Sigmoid colon (tissue), 7 donors: ENCODE measurements around the gene UNC5A. TPM values are rescaled to one million over a fixed set of nuclear protein-coding genes. Genes with fewer than 3 reads are reported as not detected.
"Not testable (repeated sequence)": the region's sequence is repeated elsewhere in the genome, so short reads cannot be mapped to it uniquely, and the experiment has no call there.

Experiments
- DNase-seq: peaks from one replicate; pipeline ENCODE4 v3.0.0-alpha.2; 2019
- H3K27ac ChIP-seq, 4 donors: fragments of 200-600 bp; sonication (generic); one replicate each; pipeline ENCODE4 v1.5.1; 2016 to 2019; ENCODE audit warnings: mild to moderate bottlenecking in 1 of 4
- H3K27me3 ChIP-seq, 3 donors: fragments of 200-600 bp; sonication (generic); one replicate each; pipeline ENCODE4 v1.5.1; 2019; ENCODE audit warnings: mild to moderate bottlenecking in 1 of 3
- H3K36me3 ChIP-seq, 4 donors: fragments of 200-600 bp; sonication (generic); one replicate each; pipeline ENCODE4 v1.5.1; 2016 to 2019
- H3K4me1 ChIP-seq, 4 donors: fragments of 200-600 bp; sonication (generic); one replicate each; pipeline ENCODE4 v1.5.1; 2017 to 2019
- H3K4me3 ChIP-seq, 4 donors: fragments of 200-600 bp; sonication (generic); one replicate each; pipeline ENCODE4 v1.5.1; 2017 to 2019; ENCODE audit warnings: mild to moderate bottlenecking in 2 of 4, moderate library complexity in 1 of 4
- H3K9me3 ChIP-seq, 4 donors: fragments of 200-600 bp in 3 of 4; sonication (generic) in 3 of 4; one replicate each; pipeline versions ENCODE4 v1.5.1 to v1.6.1; 2013 to 2019
- CTCF ChIP-seq, 4 experiments: fragments of 450-650 bp in 3 of 4; fragments of 200-600 bp in 1 of 4; IDR thresholded peaks; one replicate each; pipeline ENCODE4 v1.5.1; 2016 to 2019; ENCODE audit warnings: antibody characterized with exemption in 4 of 4, mild to moderate bottlenecking in 3 of 4, moderate library complexity in 2 of 4
- EP300 ChIP-seq, 4 donors: sonication (generic); formaldehyde crosslinking; IDR thresholded peaks; one replicate each; pipeline ENCODE4 v1.6.1; 2017; ENCODE audit warnings: antibody characterized with exemption in 4 of 4
- POLR2A ChIP-seq, 2 donors: fragments of 450-650 bp; IDR thresholded peaks; one replicate each; pipeline ENCODE4 v1.6.1; 2016; ENCODE audit warnings: antibody characterized with exemption in 2 of 2, mild to moderate bottlenecking in 2 of 2, moderate library complexity in 2 of 2
- POLR2AphosphoS5 ChIP-seq, 4 donors: sonication (generic); formaldehyde crosslinking; IDR thresholded peaks; one replicate each; pipeline ENCODE4 v1.6.1; 2017; ENCODE audit warnings: antibody characterized with exemption in 4 of 4
- WGBS, 2 donors: extraction: QIAGEN DNeasy Blood & Tissue Kit; methylation state at CpG; one replicate each; pipeline ENCODE4 v1.1.7; 2013; 5-methylcytosine and 5-hydroxymethylcytosine counted together
- intact Hi-C: fragments of 100-400 bp; cut with DNase I; formaldehyde crosslinking; loops from one replicate; pipeline ENCODE4 v1.15.1; 2023
- polyA plus RNA-seq, 3 donors: library from polyadenylated mRNA; stranded (reverse); fragments of 200-250 nt; gene quantifications; one replicate each; pipeline ENCODE4 v1.2.3, GENCODE V29; 2013
- total RNA-seq, 4 donors: library from RNA; depleted of rRNA; stranded (reverse); fragments of >200 nt; gene quantifications; one replicate each; pipeline ENCODE4 v1.1.0, GENCODE V29; 2016
- donor health status: healthy with polysubstance abuse.
- donor health status: Bipolar disorder and iron deficiency.
- donor health status: healthy.

UNC5A gene
- total and polyA plus RNA-seq, 7 donors, result 0.34 to 0.60 TPM; not detected in 5

- H3K9me3 ChIP-seq, result no peaks in the 10 kb centered on the region
- TF ChIP-seq CTCF (IDR thresholded peaks at IDR 0.05), result no peak
- no peak for TF ChIP-seq POLR2A (IDR thresholded peaks at IDR 0.05)
- TF ChIP-seq POLR2AphosphoS5 (IDR thresholded peaks at IDR 0.05), result no peak
- TF ChIP-seq EP300 (IDR thresholded peaks at IDR 0.05), result no peak
- WGBS, 2 donors, result 51 to 60% methylated on average over 17 of the region's 17 CpGs
- peaks cover 0 to 59% (median 9%) of the 10 kb centered on the region in 3 donors for H3K27me3 ChIP-seq
- no peak overlapping the region for H3K4me3 ChIP-seq
- H3K4me1 ChIP-seq, result no peaks in the 10 kb centered on the region
- no peak overlapping the region for H3K27ac ChIP-seq
- intact Hi-C loops, result no loop called here
- no peak for DNase-seq
- no peaks in the 10 kb centered on the region for H3K36me3 ChIP-seq
Measured at GRCh38 chr5:176870110-176870591, 59.8 kb downstream of the UNC5A start.

GRCh38 chr5:176870644-176871043 is 60.3 kb downstream of the UNC5A start:
- 61 to 78% methylated on average over 10 of the region's 10 CpGs for WGBS, 2 donors
- DNase-seq, H3K4me1 ChIP-seq, H3K4me3 ChIP-seq, H3K9me3 ChIP-seq, H3K27ac ChIP-seq, intact Hi-C loops, H3K36me3 ChIP-seq: not testable (repeated sequence)
- H3K27me3 ChIP-seq, result peaks cover 0 to 58% (median 4%) of the 10 kb centered on the region in 3 donors

GRCh38 chr5:176872586-176872985 is 62.2 kb downstream of the UNC5A start:
- intact Hi-C loops, H3K9me3 ChIP-seq, H3K4me1 ChIP-seq, H3K36me3 ChIP-seq, H3K4me3 ChIP-seq, H3K27ac ChIP-seq, DNase-seq: not testable (repeated sequence)
- peaks cover 0 to 59% (median 0%) of the 10 kb centered on the region in 3 donors for H3K27me3 ChIP-seq
- WGBS, 2 donors, result 47 to 75% methylated on average over 2 of the region's 2 CpGs

- intact Hi-C loops, result not testable (repeated sequence)
- peaks cover 0 to 62% (median 0%) of the 10 kb centered on the region in 3 donors for H3K27me3 ChIP-seq
Measured at GRCh38 chr5:176873011-176873410, 62.7 kb downstream of the UNC5A start.

GRCh38 chr5:176873541-176874172 is 63.3 kb downstream of the UNC5A start:
- intact Hi-C loops, result no loop called here
- H3K4me3 ChIP-seq, result no peak overlapping the region
- no peaks in the 10 kb centered on the region for H3K4me1 ChIP-seq
- H3K27ac ChIP-seq, result no peak overlapping the region
- TF ChIP-seq CTCF (IDR thresholded peaks at IDR 0.05), result no peak
- TF ChIP-seq POLR2AphosphoS5 (IDR thresholded peaks at IDR 0.05), result no peak
- no peak for TF ChIP-seq POLR2A (IDR thresholded peaks at IDR 0.05)
- TF ChIP-seq EP300 (IDR thresholded peaks at IDR 0.05), result no peak
- no peaks in the 10 kb centered on the region for H3K36me3 ChIP-seq
- 30 to 53% methylated on average over 16 of the region's 16 CpGs for WGBS, 2 donors
- no peak for DNase-seq
- H3K27me3 ChIP-seq, result peaks cover 0 to 58% (median 0%) of the 10 kb centered on the region in 3 donors
- H3K9me3 ChIP-seq, result no peaks in the 10 kb centered on the region

More at GRCh38 chr5:176873011-176873410, 62.7 kb downstream of the UNC5A start:
- not testable (repeated sequence) for H3K36me3 ChIP-seq, H3K9me3 ChIP-seq, H3K4me3 ChIP-seq, H3K27ac ChIP-seq, DNase-seq, H3K4me1 ChIP-seq
- WGBS, 2 donors, result 57 to 63% methylated on average over 2 of the region's 2 CpGs

GRCh38 chr5:176874198-176874780 is 63.9 kb downstream of the UNC5A start:
- peaks cover 0 to 52% (median 0%) of the 10 kb centered on the region in 3 donors for H3K27me3 ChIP-seq
- no peaks in the 10 kb centered on the region for H3K36me3 ChIP-seq
- H3K27ac ChIP-seq, result no peak overlapping the region
- TF ChIP-seq EP300 (IDR thresholded peaks at IDR 0.05) (no peak), POLR2A (IDR thresholded peaks at IDR 0.05) (no peak), POLR2AphosphoS5 (IDR thresholded peaks at IDR 0.05) (no peak), CTCF (IDR thresholded peaks at IDR 0.05) (no peak)
- H3K9me3 ChIP-seq, result no peaks in the 10 kb centered on the region
- intact Hi-C loops, result no loop called here
- no peaks in the 10 kb centered on the region for H3K4me1 ChIP-seq
- no peak for DNase-seq
- H3K4me3 ChIP-seq, result no peak overlapping the region
- 66 to 78% methylated on average over 20 of the region's 20 CpGs for WGBS, 2 donors
